Measurements from ENCODE around the gene SERINC2.

The SERINC2 gene

DNA sequence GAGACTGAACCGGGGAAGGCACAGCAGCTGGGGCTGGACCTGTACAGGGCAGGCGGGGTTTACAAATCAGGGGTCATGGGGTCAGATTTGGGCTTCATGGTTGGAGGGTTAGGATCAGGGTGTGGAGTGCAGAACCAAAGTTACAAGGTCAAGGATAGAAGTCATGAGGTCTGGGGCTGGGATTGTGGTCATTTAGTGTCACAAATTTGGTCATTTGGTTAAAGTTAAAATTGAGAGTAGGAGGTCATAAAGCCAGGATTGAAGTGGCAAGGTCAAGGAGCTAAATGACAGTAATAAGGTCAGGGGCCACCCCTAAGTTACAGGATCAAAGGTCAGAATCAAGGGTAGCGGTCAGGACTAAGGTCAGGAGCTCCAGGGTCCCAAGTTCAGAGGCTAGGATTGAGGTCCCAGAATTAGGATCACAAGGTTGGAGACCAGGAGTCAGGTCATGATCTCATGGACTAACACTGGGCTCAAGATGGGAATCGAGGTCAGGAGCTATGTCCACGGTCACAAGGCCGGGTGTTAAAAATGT lies 20.4 kb downstream of the SERINC2 start:
- in situ Hi-C loops (cut with HindIII; ENCODE audit: low sequenced_read_pairs), result no loop called here
- TF ChIP-seq, protein P1, sequence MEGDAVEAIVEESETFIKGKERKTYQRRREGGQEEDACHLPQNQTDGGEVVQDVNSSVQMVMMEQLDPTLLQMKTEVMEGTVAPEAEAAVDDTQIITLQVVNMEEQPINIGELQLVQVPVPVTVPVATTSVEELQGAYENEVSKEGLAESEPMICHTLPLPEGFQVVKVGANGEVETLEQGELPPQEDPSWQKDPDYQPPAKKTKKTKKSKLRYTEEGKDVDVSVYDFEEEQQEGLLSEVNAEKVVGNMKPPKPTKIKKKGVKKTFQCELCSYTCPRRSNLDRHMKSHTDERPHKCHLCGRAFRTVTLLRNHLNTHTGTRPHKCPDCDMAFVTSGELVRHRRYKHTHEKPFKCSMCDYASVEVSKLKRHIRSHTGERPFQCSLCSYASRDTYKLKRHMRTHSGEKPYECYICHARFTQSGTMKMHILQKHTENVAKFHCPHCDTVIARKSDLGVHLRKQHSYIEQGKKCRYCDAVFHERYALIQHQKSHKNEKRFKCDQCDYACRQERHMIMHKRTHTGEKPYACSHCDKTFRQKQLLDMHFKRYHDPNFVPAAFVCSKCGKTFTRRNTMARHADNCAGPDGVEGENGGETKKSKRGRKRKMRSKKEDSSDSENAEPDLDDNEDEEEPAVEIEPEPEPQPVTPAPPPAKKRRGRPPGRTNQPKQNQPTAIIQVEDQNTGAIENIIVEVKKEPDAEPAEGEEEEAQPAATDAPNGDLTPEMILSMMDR (IDR thresholded peaks at IDR 0.05; ENCODE audit: low read depth, low read length, missing control alignments), result no peak
- H3K4me3 ChIP-seq (ENCODE audit: low read depth, low read length), result no peak overlapping the region
- DNase-seq (ENCODE audit: low read depth), result no peak

DNA sequence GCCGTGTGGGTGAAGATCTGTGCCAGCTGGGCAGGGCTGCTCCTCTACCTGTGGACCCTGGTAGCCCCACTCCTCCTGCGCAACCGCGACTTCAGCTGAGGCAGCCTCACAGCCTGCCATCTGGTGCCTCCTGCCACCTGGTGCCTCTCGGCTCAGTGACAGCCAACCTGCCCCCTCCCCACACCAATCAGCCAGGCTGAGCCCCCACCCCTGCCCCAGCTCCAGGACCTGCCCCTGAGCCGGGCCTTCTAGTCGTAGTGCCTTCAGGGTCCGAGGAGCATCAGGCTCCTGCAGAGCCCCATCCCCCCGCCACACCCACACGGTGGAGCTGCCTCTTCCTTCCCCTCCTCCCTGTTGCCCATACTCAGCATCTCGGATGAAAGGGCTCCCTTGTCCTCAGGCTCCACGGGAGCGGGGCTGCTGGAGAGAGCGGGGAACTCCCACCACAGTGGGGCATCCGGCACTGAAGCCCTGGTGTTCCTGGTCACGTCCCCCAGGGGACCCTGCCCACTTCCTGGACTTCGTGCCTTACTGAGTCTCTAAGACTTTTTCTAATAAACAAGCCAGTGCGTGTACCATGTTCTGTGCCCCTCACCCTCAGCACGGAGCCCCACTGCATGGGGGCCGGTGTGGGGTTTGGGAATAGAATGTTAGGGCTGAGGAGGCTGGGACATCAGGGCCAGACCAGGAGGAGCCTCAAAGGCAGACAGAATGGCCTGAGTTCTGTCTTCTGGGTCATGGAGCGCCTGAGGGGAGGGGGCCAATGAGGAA lies 21.3 kb downstream of the SERINC2 start:
- in situ Hi-C loops (cut with HindIII; ENCODE audit: low sequenced_read_pairs), result no loop called here
- DNase-seq (ENCODE audit: low read depth), result no peak
- H3K4me3 ChIP-seq (ENCODE audit: low read depth, low read length), result no peak overlapping the region
- TF ChIP-seq, protein P1 (IDR thresholded peaks at IDR 0.05; ENCODE audit: low read depth, low read length, missing control alignments), result no peak

DNA sequence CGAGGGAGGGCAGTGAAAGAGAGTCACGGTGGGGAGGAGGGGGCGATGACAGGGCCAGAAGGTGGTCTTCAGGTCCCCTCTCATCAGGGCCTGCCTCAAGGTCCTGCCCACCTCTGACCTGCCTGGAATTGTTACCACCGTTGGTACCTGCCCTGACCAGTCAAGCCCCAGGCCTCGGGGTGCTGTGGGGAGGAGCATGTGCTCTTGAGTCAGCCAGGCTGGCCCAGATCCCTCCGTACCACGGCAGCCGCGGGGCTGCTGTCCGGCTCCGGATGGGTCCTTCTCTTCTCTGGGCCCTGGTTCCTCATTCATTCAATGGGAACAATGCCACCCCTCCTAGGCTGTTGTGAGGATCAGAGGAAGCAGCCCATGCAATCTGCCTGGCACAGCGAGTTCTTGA lies 22.0 kb downstream of the SERINC2 start:
- in situ Hi-C loops (cut with HindIII; ENCODE audit: low sequenced_read_pairs), result no loop called here
- TF ChIP-seq, protein P1 (IDR thresholded peaks at IDR 0.05; ENCODE audit: low read depth, low read length, missing control alignments), result no peak
- DNase-seq (ENCODE audit: low read depth), result no peak
- no peak overlapping the region for H3K4me3 ChIP-seq (ENCODE audit: low read depth, low read length)

DNA sequence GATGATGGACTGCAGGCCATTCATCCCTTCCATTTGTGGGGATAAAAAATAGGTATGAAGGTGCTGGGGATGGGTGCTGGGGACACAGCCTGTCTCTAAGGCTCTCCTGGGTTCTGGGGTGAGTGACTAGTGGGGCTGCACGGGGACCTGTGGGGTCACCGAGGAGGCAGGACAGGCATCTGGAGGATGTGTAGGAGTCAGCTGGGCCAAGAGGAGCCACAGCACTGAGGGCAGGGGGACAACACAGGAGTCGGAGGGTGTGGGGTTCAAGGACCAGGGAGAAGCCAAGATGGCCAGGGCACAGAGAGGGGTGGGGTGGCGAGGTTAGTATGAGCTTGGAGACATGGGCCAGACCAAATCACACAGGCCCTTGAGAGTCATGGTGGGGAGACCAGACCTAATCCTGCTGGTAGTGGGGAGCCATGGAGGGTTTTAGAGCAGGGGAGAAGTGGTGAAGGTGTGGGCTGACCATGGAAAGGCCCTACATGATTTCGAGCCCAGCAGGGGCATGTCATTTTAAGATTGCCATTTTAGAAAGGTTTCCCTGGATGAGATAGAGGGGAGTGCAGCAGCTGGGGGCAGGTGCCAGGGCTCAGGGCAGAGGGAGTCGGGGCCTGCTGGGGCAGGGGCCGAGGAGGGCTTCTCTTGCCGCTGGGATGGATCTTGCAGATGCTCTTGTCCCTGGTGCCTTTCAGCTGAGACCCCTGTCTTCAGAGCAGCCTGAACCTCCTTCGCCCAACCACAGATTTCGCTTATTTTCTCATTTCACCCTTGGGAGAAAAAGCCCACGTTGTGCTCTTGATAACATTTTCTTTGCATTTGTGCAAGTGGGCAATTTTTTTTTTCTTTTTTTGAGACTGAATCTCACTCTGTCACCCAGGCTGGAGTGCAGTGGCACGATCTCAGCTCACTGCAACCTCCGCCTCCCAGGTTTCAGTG lies 22.7 kb downstream of the SERINC2 start:
- TF ChIP-seq, protein P1 (IDR thresholded peaks at IDR 0.05; ENCODE audit: low read depth, low read length, missing control alignments), result no peak
- in situ Hi-C loops (cut with HindIII; ENCODE audit: low sequenced_read_pairs), result no loop called here
- H3K4me3 ChIP-seq (ENCODE audit: low read depth, low read length), result no peak overlapping the region
- DNase-seq (ENCODE audit: low read depth), result no peak

DNA sequence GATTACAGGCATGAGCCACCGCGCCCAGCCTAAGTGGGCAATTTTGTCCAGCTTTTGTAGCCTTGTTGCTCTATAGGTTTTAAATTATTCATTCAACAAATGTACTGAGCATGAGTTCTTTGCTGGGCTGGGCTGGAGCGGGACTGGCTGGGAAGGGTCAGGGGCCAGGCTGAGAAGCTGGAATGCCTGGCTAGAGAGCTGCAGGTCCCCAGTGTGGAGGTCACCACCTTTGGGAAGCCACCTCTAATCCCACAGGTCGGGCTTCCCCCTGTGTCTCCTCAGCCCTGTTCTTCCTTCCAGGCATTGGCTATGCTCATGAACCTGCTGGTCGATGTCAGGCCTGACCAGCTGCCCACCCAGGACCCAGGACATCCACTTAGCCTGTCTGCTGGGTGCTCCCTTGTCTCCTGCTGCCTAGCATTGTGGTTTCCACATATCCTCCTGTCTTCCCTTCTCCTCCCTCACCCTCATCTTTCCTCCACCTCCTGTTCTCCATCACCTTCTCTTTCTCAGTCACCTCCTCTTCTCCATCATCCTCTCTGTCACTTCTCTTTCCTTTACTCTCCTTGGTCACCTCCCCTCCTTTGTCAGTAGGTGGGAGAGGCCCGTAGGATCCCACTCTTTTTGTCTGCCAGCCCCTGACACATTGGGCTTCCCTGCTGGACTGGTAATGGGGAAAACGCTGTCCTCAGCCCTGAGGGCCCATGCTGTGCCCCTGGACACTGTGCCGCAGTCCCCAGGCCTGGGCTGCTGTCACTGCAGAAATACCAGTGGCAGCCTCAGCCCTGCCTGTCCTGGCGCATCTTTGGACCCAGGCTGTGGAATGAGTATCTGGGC lies 23.8 kb downstream of the SERINC2 start:
- DNase-seq (ENCODE audit: low read depth), result no peak
- in situ Hi-C loops (cut with HindIII; ENCODE audit: low sequenced_read_pairs), result no loop called here

More for the DNA sequence above, 23.8 kb downstream of the SERINC2 start:
- TF ChIP-seq, protein P1 (IDR thresholded peaks at IDR 0.05; ENCODE audit: low read depth, low read length, missing control alignments), result no peak
- H3K4me3 ChIP-seq (ENCODE audit: low read depth, low read length), result no peak overlapping the region

Data from astrocyte of the cerebellum (primary cell).